Measurements from ENCODE around the gene SIX1. TPM values are rescaled to one million over a fixed set of nuclear protein-coding genes. Genes with fewer than 3 reads are reported as not detected.

Gene SIX1
- polyA plus RNA-seq, 2 of the 4 experiments (the other 2 are of a cell fraction) = 4.4 to 7.2 TPM

GRCh38 chr14:60602291-60602690 lies 47.0 kb downstream of the SIX1 start:
- CTCF ChIA-PET = no interaction called here

GRCh38 chr14:60599727-60600126 lies 49.5 kb downstream of the SIX1 start:
- ChIA-PET CTCF (no interaction called here), POLR2A (no interaction called here)
- no peak for FAIRE-seq
- no peak for DNase-seq (ENCODE audit: low read depth in 1 of 2, low spot score in 1 of 2)
- Histone ChIP-seq H3K9me3 (no peaks in the 10 kb centered on the region), H3K4me2 (no peak overlapping the region), H3K4me1 (no peaks in the 10 kb centered on the region), H3K4me3 (no peak overlapping the region), H3K27ac (no peak overlapping the region)
- ATAC-seq = no peak
- no peak for TF ChIP-seq HDAC2 (IDR thresholded peaks at IDR 0.05)
- TF ChIP-seq BHLHE40 (IDR thresholded peaks at IDR 0.05; ENCODE audit: low read depth, low read length) = no peak
- TF ChIP-seq ZC3H11A (IDR thresholded peaks at IDR 0.05) = no peak
- TF ChIP-seq JUNB (IDR thresholded peaks at IDR 0.05) = no peak
- no peak for TF ChIP-seq MAZ (IDR thresholded peaks at IDR 0.05; ENCODE audit: borderline replicate concordance, low read depth, low read length)
- TF ChIP-seq MAFK (IDR thresholded peaks at IDR 0.05; ENCODE audit: partially characterized antibody) = no peak

More at GRCh38 chr14:60602291-60602690, 47.0 kb downstream of the SIX1 start:
- POLR2A ChIA-PET = no interaction called here
- H3K4me1 ChIP-seq = no peaks in the 10 kb centered on the region
- ATAC-seq (no peak), DNase-seq (ENCODE audit: low read depth in 1 of 2, low spot score in 1 of 2) (no peak), FAIRE-seq (no peak)
- no peak overlapping the region for H3K27ac ChIP-seq
- no peak overlapping the region for H3K4me2 ChIP-seq
- TF ChIP-seq NPAS2 (CRISPR knock-in tag; IDR thresholded peaks at IDR 0.05; ENCODE audit: borderline replicate concordance) (no peak), EP300 (IDR thresholded peaks at IDR 0.05) (no peak), PBX3 (IDR thresholded peaks at IDR 0.05) (no peak), JUNB (IDR thresholded peaks at IDR 0.05) (no peak), REST (IDR thresholded peaks at IDR 0.05) (no peak), ATOH8 (CRISPR knock-in tag; IDR thresholded peaks at IDR 0.05; ENCODE audit: low read depth) (no peak)
- no peak overlapping the region for H3K4me3 ChIP-seq
- H3K9me3 ChIP-seq = peaks cover 3% of the 10 kb centered on the region; the same call in 1 of the 3 replicates

GRCh38 chr14:60596139-60596538 lies 53.1 kb downstream of the SIX1 start:
- Histone ChIP-seq H3K4me1 (no peaks in the 10 kb centered on the region), H3K9me3 (no peaks in the 10 kb centered on the region), H3K27ac (no peak overlapping the region), H3K4me2 (no peak overlapping the region), H3K4me3 (no peak overlapping the region)
- POLR2A ChIA-PET = no interaction called here
- no peak for FAIRE-seq
- TF ChIP-seq RNF2 (IDR thresholded peaks at IDR 0.05; ENCODE audit: borderline replicate concordance, low read depth) = no peak
- no peak for TF ChIP-seq HEYL (CRISPR knock-in tag; IDR thresholded peaks at IDR 0.05)
- no peak for TF ChIP-seq FOXS1 (CRISPR knock-in tag; IDR thresholded peaks at IDR 0.05)
- TF ChIP-seq FOSB (CRISPR knock-in tag; IDR thresholded peaks at IDR 0.05) = no peak
- TF ChIP-seq ZSCAN20 (CRISPR knock-in tag; IDR thresholded peaks at IDR 0.05) = no peak
- no peak for TF ChIP-seq TP53 (CRISPR knock-in tag; IDR thresholded peaks at IDR 0.05)
- no peak for ATAC-seq
- DNase-seq (ENCODE audit: low read depth in 1 of 2, low spot score in 1 of 2) = no peak
- CTCF ChIA-PET = interaction anchor here (1.7 kb wide), 1 partner anchor 10 kb away, joined by 4 read pairs; no protein-coding TSS in a partner anchor

GRCh38 chr14:60594062-60594461 lies 55.2 kb downstream of the SIX1 start:
- H3K4me3 ChIP-seq = no peak overlapping the region
- H3K9me3 ChIP-seq = no peaks in the 10 kb centered on the region
- FAIRE-seq = no peak
- H3K4me1 ChIP-seq = no peaks in the 10 kb centered on the region
- WGBS (ENCODE audit: missing lambda C conversion rate) = 83% methylated on average over 3 of the region's 3 CpGs
- ATAC-seq = no peak
- ChIA-PET POLR2A (no interaction called here), CTCF (no interaction called here)
- H3K27ac ChIP-seq = no peak overlapping the region
- H3K4me2 ChIP-seq = no peak overlapping the region
- no peak for DNase-seq (ENCODE audit: low read depth in 1 of 2, low spot score in 1 of 2)
- TF ChIP-seq FOSB (CRISPR knock-in tag; IDR thresholded peaks at IDR 0.05) = no peak
- no peak for TF ChIP-seq JUN (IDR thresholded peaks at IDR 0.05)
- TF ChIP-seq ZFP36 (IDR thresholded peaks at IDR 0.05; ENCODE audit: borderline replicate concordance, partially characterized antibody) = no peak
- TF ChIP-seq CTCF (IDR thresholded peaks at IDR 0.05) = no peak
- no peak for TF ChIP-seq ZSCAN20 (CRISPR knock-in tag; IDR thresholded peaks at IDR 0.05)
- no peak for TF ChIP-seq HOXA7 (CRISPR knock-in tag; IDR thresholded peaks at IDR 0.05)
- no peak for TF ChIP-seq CHD4 (IDR thresholded peaks at IDR 0.05; ENCODE audit: borderline replicate concordance)
- no peak for TF ChIP-seq PBX3 (IDR thresholded peaks at IDR 0.05)
- no peak for TF ChIP-seq CHD2 (IDR thresholded peaks at IDR 0.05; ENCODE audit: low read length, partially characterized antibody)
- no peak for TF ChIP-seq SMC3 (IDR thresholded peaks at IDR 0.05)
- no peak for TF ChIP-seq JUNB (IDR thresholded peaks at IDR 0.05)
- TF ChIP-seq NPAS2 (CRISPR knock-in tag; IDR thresholded peaks at IDR 0.05; ENCODE audit: borderline replicate concordance) = no peak

Data from A549 (cell line).